GM19468 (cell line): ENCODE results near the gene SLF2.

ENCODE experiments used
- ATAC-seq: cut with Tn5 transposase; IDR thresholded peaks from one replicate; pipeline ENCODE4 v1.9.1; 2021; ENCODE audit warnings: mild to moderate bottlenecking, moderate library complexity, moderate number of reproducible peaks; ENCODE audit not compliant: unreplicated experiment; ENCODE audit errors: extremely low read depth

The SLF2 gene

GRCh38 chr10:100993986-100994708 lies 81.4 kb downstream of the SLF2 start:
- no peak for ATAC-seq

GRCh38 chr10:100995181-100995580 lies 82.4 kb downstream of the SLF2 start:
- ATAC-seq: no peak

DNA sequence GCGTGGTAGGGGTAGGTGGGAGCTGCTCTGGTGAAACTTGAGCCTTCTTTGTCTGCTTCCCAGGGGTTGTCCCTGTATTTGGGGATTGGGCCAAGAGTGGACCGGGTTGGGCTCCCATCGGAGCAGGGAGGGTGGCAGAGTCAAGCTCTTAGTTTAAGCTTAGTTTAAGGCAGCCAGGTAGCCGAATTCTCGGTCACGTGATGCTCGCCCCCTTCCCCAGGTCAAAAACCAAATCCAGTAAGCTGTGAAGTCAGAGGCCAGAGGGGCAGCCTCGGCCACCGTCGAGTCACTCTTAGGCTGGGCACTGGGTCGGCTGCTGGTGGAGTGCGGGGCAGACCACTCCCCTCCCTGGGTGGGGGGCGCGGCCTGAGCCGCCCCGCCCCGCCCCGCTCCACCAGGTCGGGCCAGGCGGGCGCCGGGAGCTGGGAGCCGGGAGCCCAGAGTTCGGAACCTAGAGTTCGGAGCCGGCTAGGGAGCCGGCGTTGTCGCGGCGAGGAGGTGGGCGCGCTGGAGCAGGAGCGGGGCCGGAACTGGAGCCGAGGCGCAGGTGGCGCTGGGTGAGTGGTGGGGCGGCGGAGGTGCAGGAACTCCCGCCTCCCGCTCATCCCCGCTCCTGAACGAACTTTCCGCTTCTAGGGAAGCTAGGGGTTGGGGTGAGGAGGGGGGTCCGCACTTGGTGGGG lies 84.1 kb downstream of the SLF2 start:
- no peak for ATAC-seq

DNA sequence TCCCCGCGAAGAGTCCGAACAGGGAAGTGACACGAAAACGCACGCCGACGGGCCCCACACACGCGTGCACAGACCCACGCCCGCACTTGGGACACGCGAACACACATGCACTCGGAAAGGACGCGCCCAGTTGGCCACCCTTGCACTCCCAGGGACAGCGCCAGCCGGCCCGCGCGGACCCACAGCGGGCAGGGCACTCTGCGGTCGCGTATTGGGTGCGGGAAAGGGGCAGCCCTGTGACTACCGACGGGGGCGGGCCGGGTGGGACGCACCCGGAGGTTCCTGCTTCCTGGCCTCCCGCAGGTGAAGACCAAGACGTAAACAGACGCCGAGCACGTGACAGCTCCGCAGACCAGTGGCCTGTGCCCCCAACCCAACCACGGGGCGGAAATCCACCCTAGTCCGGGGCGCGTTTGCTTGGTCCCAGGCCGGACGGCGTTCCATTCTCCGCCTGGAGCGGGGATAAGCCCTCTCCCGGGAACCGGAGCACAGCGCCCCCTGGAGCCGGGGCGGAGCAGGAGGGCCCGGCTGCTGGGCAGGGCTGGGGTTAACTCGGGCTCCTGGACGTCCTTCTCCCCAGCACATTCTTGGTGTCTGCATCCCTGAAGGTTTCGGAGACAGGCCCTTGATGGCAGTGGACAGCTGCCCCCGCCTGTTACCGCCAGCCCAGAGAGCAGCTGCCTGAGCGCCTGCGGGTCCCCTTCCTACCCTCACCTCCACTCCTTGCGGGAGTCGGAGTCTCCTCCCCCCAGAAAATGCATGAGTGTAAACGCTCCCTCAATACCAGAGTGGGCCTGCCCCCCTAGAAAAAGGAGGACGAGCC lies 84.8 kb downstream of the SLF2 start:
- ATAC-seq: no peak

- no peak for ATAC-seq
Measured at GRCh38 chr10:100998183-100998990, 85.6 kb downstream of the SLF2 start.

GRCh38 chr10:100998991-100999741 lies 86.4 kb downstream of the SLF2 start:
- no peak for ATAC-seq

- no peak for ATAC-seq
Measured at GRCh38 chr10:100999742-101000126, 87.0 kb downstream of the SLF2 start, which contains the start of gene LZTS2. Gene LZTS2 (plus strand): TSS chr10:100999808. CDS start chr10:101002539, 2,731 bp downstream.

DNA sequence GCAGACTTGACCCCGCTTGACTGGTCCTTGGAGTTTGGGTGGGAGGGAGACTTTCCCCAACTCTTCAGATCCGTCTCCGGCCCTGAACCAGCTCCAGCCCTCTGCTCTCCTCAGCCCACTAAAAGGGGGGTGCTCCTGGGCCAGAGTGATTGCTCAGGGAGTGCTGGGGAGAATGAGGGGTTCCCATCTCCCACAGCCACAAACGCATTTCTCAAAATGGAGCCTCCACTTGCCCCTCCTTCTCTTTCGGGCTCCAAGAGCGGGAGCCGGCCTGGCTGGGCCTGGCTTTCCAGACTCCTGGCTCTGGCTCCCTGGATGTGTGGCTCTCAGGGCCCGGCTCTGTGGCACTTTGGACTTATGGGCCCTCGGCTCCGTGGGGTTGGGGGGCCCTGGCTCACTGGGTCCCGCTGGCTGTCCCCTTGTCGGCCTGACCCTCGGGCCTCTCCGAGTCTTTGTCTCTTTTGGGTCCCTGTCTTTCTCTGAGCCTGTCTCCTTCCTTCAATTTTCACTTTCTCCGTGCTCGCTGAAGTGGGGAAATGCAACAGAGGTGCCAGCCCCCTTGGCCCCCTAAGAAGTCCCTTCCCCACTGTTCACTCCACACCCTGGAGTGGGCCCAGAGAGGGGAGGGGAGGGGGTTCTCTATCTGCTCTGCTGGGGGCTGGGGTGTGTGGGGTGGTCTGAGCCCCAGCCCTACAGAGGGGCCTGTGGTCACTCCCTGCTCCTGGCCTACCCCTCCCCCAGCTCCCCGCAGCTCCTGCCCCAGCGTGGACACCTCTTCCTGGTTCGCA lies 87.6 kb downstream of the SLF2 start:
- no peak for ATAC-seq

DNA sequence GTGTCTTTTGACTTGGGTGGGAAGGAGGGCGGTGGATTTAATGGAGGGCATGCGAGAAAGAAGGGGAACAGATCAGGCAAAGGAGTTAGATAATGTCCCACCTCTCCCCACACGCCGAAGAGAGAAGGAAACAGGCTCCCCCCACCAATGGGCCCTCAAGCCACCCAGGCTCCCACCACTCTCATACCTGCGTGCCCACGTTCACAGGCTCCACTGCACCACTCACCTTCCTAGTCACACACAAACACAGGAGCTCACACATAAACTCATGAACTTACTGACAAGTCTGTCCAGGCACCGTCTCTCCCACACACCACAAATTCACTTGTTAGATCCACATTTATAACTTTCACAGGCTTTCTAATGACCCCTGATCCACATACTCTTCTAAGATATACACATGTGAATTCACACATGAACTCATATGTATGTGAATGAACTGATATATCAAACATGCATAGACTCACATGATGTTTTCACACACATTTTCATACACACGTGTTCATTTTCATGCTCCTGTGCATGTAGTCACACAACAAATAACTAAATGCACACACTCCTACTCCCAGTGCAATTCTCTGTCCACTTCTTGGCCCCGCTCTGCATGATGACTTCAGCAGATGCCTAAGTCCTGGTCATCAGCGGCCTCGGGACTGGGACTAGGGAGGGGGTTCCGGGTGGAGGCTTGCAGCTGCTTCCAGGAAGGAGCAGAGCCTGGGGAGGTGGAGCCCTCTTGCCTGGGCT lies 88.3 kb downstream of the SLF2 start:
- no peak for ATAC-seq

GRCh38 chr10:101001659-101002035 lies 88.9 kb downstream of the SLF2 start:
- ATAC-seq: no peak

- no peak for ATAC-seq
Measured at GRCh38 chr10:101002456-101002855, 89.7 kb downstream of the SLF2 start.

GRCh38 chr10:101003639-101004206 lies 91.0 kb downstream of the SLF2 start:
- no peak for ATAC-seq

GRCh38 chr10:101005361-101005760 lies 92.6 kb downstream of the SLF2 start:
- no peak for ATAC-seq

DNA sequence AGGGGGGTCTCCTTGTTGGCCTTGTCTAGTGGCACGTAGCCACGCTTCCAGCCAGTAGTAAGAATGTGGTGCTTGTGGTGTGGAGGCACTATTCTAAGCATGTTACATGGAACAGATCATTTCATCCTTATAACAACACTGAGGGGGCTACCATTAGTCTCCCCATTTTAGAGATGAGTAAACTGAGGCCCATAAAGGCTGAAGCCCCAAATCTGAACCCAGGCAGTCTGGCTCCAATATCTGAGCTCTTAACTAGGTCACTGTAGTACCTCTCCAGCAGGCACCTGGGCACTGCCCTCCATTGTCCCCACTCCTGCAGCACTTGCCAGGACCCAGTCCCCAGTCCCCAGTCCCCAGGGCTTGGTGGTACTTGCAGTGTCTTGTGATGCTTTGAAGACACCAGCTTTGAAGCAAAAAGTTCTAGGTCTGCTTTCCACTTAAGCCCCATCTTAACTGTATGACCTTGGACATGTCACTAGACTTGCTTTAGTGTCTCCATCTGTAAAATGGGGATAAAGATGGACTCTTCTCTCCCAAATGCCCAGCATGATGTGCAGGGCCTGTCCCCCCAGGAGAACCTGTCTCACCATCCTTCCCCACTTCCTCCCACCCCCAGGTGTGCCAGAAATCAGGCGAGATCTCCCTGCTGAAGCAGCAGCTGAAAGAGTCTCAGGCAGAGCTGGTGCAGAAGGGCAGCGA lies 93.3 kb downstream of the SLF2 start:
- ATAC-seq: no peak

- no peak for ATAC-seq
Measured at GRCh38 chr10:101006593-101007098, 93.9 kb downstream of the SLF2 start.

DNA sequence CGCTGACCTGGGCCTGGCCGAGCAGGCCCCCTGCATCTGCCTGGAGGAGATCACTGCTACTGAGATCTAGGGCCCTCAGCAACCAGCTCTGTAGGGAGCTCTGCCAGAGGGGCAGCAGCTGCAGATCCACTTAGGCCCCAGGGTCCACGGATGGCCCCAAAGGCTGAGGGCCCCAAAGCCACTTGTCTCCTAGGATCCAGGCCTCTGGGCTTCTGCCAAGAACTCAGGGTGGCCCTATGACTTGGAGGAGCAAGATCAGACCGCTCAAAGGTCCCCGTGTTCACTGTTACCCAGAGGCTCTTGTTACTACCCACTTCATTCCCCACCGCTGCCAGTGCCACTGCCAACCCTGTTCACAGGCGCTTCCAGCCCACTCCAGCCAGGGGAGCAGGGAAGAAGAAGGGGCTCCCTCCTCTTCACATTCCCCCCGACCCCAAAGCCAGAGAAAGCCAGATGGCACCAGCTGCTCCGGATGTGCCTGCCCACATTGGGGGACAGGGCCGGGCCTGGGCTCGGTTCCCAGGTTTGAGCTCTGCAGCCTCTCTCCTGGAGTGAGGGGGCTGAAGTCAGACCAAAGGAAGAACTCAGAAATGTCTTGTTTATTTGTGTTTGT lies 94.4 kb downstream of the SLF2 start:
- ATAC-seq: no peak
